Measurements from ENCODE around the gene OR5J2. TPM values are rescaled to one million over a fixed set of nuclear protein-coding genes. Genes with fewer than 3 reads are reported as not detected.

Gene OR5J2
- total and polyA plus RNA-seq, 2 of the 4 experiments (the other 2 are of a cell fraction): not detected

DNA sequence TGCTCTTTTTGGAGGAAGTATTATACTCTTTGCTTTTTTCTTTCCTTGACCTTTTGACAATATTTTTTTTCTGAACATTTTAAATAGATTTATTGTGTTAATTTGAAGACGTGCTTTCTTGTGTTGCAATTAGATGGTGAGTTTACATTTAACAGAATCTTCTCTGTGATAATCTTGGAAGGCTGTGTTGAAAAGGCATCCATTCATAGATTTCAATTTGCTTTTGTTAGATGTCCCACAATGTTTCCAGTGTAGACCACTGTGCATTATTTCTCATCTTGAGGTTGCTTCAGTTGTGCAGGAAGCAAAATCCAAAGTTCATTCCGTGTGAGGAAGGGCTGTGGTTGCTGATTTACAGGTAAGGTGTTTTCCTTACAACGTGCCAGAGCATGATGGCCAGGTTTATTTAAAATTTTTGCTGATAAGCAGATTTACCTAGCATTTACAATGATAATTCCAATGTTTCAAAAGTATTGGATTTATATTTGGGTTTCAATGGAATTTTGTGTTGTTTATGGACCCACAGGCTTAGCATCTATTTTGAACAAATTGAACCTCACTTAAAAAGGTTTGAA is 4.1 kb upstream of the OR5J2 start:
- Histone ChIP-seq H3K79me1 (ENCODE audit: low read depth in 1 of 2, low read length in 2 of 2) (no peaks in the 10 kb centered on the region), H2BK20ac (ENCODE audit: low read depth, low read length) (no peak overlapping the region), H2AK5ac (ENCODE audit: low read depth, low read length) (no peak overlapping the region), H3K36me3 (ENCODE audit: control insufficient read depth, insufficient read depth, low read length) (no peaks in the 10 kb centered on the region), H3K27me3 (ENCODE audit: control insufficient read depth, insufficient read depth, low read length) (no peaks in the 10 kb centered on the region), H3K4me1 (ENCODE audit: control insufficient read depth, insufficient read depth, low read length) (no peaks in the 10 kb centered on the region), H3K4me3 (ENCODE audit: insufficient read depth, low read depth, low read length) (no peak overlapping the region), H3K27ac (ENCODE audit: insufficient read depth, low read length) (no peak overlapping the region), H3K4me2 (ENCODE audit: low read depth, low read length) (no peak overlapping the region), H4K20me1 (ENCODE audit: insufficient read depth, low read length) (no peaks in the 10 kb centered on the region), H2AK9ac (replicated peaks; ENCODE audit: low read depth, low read length, poor library complexity) (no peak overlapping the region), H2BK120ac (ENCODE audit: low read depth, low read length) (no peak overlapping the region), H4K8ac (ENCODE audit: low read depth in 2 of 2, low read length in 2 of 2) (no peak overlapping the region), H3K23ac (ENCODE audit: low read depth, low read length) (no peak overlapping the region), H4K5ac (ENCODE audit: low read depth, low read length) (no peak overlapping the region), H3K4ac (ENCODE audit: low read depth, low read length) (no peak overlapping the region), H2BK5ac (ENCODE audit: low read depth, low read length, poor library complexity, severe bottlenecking) (no peak overlapping the region), H3K56ac (ENCODE audit: extremely low read depth, insufficient read depth, low read length) (no peak overlapping the region), H3K9me1 (ENCODE audit: insufficient read depth, low read length) (no peaks in the 10 kb centered on the region), H3K14ac (replicated peaks; ENCODE audit: low read depth, low read length) (no peak overlapping the region), H3K9ac (ENCODE audit: low read depth, low read length) (no peak overlapping the region), H4K91ac (ENCODE audit: insufficient read depth, low read depth, low read length) (no peak overlapping the region), H2BK15ac (ENCODE audit: low read depth, low read length) (no peak overlapping the region), H2AFZ (replicated peaks; ENCODE audit: low read length, poor library complexity) (no peak overlapping the region), H3K9me3 (ENCODE audit: control insufficient read depth, insufficient read depth, low read length) (peaks cover 2% of the 10 kb centered on the region; the same call in 1 of the 2 replicates), H3K18ac (ENCODE audit: low read depth, low read length) (no peak overlapping the region)
- POLR2A ChIA-PET (ENCODE audit: unreplicated experiment): no interaction called here
- DNase-seq (no peak), ATAC-seq (ENCODE audit: low read depth) (no peak)
- TF ChIP-seq BHLHE40 (IDR thresholded peaks at IDR 0.05; ENCODE audit: low read depth, low read length): no peak
- 0 out of 2 replicates have a peak, but pooled peaks have one; percentile 29 for TF ChIP-seq MAFK (IDR thresholded peaks at IDR 0.05; ENCODE audit: low read depth, low read length)
- CTCF ChIA-PET: no interaction called here
- intact Hi-C loops (cut with micrococcal nuclease) (no loop called here), in situ Hi-C loops (cut with MboI; ENCODE audit: low sequenced_read_pairs) (loop anchor here (25.0 kb wide), 1 partner anchor 535 kb away; the partner anchor contains the start of genes OR4P4 and OR4S2), dilution Hi-C loops (cut with HindIII; ENCODE audit: low sequenced_read_pairs, unreplicated experiment) (no loop called here)
- WGBS, 2 experiments (ENCODE audit: extremely low coverage in 2 of 2, insufficient read length in 1 of 2): no CpG with 5 or more reads among the region's 3 CpGs
- no TSS peak for BruUV-seq (replicated peaks)

All from IMR-90 (cell line).